ENCODE results near the gene CHAT.

Gene CHAT

GRCh38 chr10:49596836-49597235 is 17.0 kb upstream of the CHAT start:
- no peak for TF ChIP-seq CTCF (IDR thresholded peaks at IDR 0.05; ENCODE audit: poor library complexity, severe bottlenecking)
- Histone ChIP-seq H3K9me3 (ENCODE audit: severe bottlenecking) (no peaks in the 10 kb centered on the region), H3K4me1 (ENCODE audit: insufficient read depth, poor library complexity, severe bottlenecking) (peaks cover 6% of the 10 kb centered on the region), H3K27ac (ENCODE audit: poor library complexity, severe bottlenecking) (no peak overlapping the region), H3K27me3 (ENCODE audit: insufficient read depth, poor library complexity, severe bottlenecking) (no peaks in the 10 kb centered on the region), H3K4me3 (ENCODE audit: severe bottlenecking) (no peak overlapping the region), H3K36me3 (ENCODE audit: low read depth) (no peaks in the 10 kb centered on the region)
- DNase-seq (ENCODE audit: low spot score): no peak
- ATAC-seq (ENCODE audit: low read depth): no peak

- no peaks in the 10 kb centered on the region for H3K36me3 ChIP-seq (ENCODE audit: low read depth)
- H3K27me3 ChIP-seq (ENCODE audit: insufficient read depth, poor library complexity, severe bottlenecking): no peaks in the 10 kb centered on the region
- DNase-seq (ENCODE audit: low spot score) (no peak), ATAC-seq (ENCODE audit: low read depth) (no peak)
- no peaks in the 10 kb centered on the region for H3K9me3 ChIP-seq (ENCODE audit: severe bottlenecking)
- H3K27ac ChIP-seq (ENCODE audit: poor library complexity, severe bottlenecking): no peak overlapping the region
- TF ChIP-seq CTCF (IDR thresholded peaks at IDR 0.05; ENCODE audit: poor library complexity, severe bottlenecking): no peak
- H3K4me1 ChIP-seq (ENCODE audit: insufficient read depth, poor library complexity, severe bottlenecking): peaks cover 9% of the 10 kb centered on the region
- H3K4me3 ChIP-seq (ENCODE audit: severe bottlenecking): no peak overlapping the region
Measured at GRCh38 chr10:49597426-49598163, 16.2 kb upstream of the CHAT start.

- ATAC-seq (ENCODE audit: low read depth): no peak
- H3K27ac ChIP-seq (ENCODE audit: poor library complexity, severe bottlenecking): no peak overlapping the region
- TF ChIP-seq CTCF (IDR thresholded peaks at IDR 0.05; ENCODE audit: poor library complexity, severe bottlenecking): no peak
- H3K9me3 ChIP-seq (ENCODE audit: severe bottlenecking): no peaks in the 10 kb centered on the region
- no peak for DNase-seq (ENCODE audit: low spot score)
- no peaks in the 10 kb centered on the region for H3K27me3 ChIP-seq (ENCODE audit: insufficient read depth, poor library complexity, severe bottlenecking)
- H3K36me3 ChIP-seq (ENCODE audit: low read depth): no peaks in the 10 kb centered on the region
- peaks cover 9% of the 10 kb centered on the region for H3K4me1 ChIP-seq (ENCODE audit: insufficient read depth, poor library complexity, severe bottlenecking)
- no peak overlapping the region for H3K4me3 ChIP-seq (ENCODE audit: severe bottlenecking)
Measured at GRCh38 chr10:49598164-49598856, 15.5 kb upstream of the CHAT start.

GRCh38 chr10:49598986-49599385 is 14.9 kb upstream of the CHAT start:
- no peak overlapping the region for H3K27ac ChIP-seq (ENCODE audit: poor library complexity, severe bottlenecking)
- no peak for ATAC-seq (ENCODE audit: low read depth)

More at GRCh38 chr10:49598986-49599385, 14.9 kb upstream of the CHAT start:
- no peaks in the 10 kb centered on the region for H3K36me3 ChIP-seq (ENCODE audit: low read depth)
- H3K9me3 ChIP-seq (ENCODE audit: severe bottlenecking): no peaks in the 10 kb centered on the region
- H3K4me1 ChIP-seq (ENCODE audit: insufficient read depth, poor library complexity, severe bottlenecking): peaks cover 9% of the 10 kb centered on the region
- no peak for DNase-seq (ENCODE audit: low spot score)
- TF ChIP-seq CTCF (IDR thresholded peaks at IDR 0.05; ENCODE audit: poor library complexity, severe bottlenecking): no peak
- no peak overlapping the region for H3K4me3 ChIP-seq (ENCODE audit: severe bottlenecking)
- no peaks in the 10 kb centered on the region for H3K27me3 ChIP-seq (ENCODE audit: insufficient read depth, poor library complexity, severe bottlenecking)
